AG08396 (cell line): ENCODE data around the gene C19orf44.
A peak's percentile ranks its signal among the peaks of the same experiment; 100 is the strongest.
"Not testable (repeated sequence)": the region's sequence is repeated elsewhere in the genome, so short reads cannot be mapped to it uniquely, and the experiment has no call there.

Source experiments
- DNase-seq: peaks from one replicate; pipeline ENCODE4 v3.0.0; 2012; ENCODE audit warnings: low spot score, mixed read lengths

The C19orf44 gene

GRCh38 chr19:16495982-16496612 lies at the start of gene C19orf44, which contains the start of gene CALR3:
TSS of gene C19orf44 (plus strand) at chr19:16496394. CDS start at chr19:16500793, 4,399 bp downstream.
TSS of gene CALR3 (minus strand) at chr19:16496167. CDS start at chr19:16496129, 38 bp downstream.
- DNase-seq = peak; percentile 96

DNA sequence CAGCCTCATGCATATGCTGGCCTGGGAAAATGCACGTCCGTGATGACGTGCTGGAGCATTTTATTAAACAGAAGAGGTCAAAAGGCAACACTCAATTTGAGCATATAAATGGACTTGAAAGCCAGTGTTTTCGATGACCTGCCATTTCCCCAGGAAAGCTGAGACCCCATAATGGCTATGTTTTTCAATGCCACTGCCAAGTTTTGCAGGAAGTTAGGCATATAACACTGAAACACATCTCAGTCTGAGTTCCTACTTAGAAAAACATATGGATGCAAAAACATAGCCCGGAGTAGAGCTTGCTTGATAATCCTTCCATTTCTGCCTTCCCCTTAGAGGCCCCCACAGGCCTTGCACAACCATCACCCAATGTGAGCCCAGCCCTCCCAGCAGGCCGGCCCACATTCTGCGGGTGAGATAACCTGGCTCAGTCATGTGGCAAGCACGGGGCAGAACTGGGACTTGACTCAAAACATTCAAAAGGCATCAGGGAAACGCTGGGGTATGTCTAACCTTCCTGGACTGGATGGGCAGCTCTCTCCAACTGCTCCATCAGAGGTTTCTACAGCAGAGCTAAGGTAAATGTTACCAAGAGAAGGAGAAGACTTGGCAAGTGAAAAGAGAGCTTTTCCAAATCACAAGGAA lies 49.3 kb upstream of the C19orf44 start:
- peak; percentile 87 for DNase-seq

DNA sequence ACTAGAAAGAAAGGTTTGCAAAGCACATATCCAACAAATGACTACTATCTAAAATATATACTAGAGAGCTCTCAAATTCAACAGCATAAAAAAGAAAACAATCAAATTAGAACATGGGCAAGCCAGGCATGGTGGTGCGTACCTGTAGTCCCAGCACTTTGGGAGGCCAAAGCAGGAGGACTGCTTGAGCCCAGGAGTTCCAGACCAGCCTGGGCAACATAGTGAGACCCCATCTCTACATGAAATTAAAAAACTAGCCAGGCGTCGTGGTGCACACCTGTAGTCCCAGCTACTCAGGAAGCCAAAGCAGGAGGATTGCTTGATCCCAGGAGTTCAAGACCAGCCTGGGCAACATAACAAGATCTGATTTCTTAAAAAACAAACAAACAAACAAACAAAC lies 47.3 kb upstream of the C19orf44 start:
- not testable (repeated sequence) for DNase-seq

- no peak for DNase-seq
These were observed 46.7 kb upstream of the C19orf44 start for GRCh38 chr19:16449330-16449961.

DNA sequence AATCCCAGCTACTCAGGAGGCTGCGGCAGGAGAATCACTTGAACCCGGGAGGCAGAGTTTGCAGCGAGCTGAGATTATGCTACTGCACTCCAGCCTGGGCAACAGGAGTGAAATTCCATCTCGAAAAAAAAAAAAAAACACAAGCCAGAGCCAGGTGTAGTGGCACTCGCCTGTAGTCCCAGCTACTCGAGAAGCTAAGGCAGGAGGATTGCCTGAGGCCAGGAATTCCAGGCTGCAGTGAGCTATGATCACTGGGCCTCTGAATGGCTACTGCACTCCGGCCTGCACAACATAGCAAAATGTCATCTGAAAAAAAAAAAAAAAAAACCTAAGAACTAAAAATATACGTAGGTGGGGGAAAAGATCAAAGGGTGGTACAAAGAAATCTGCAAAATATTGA lies 43.9 kb upstream of the C19orf44 start:
- DNase-seq = no peak

GRCh38 chr19:16454351-16454918 lies 41.8 kb upstream of the C19orf44 start:
- no peak for DNase-seq

DNA sequence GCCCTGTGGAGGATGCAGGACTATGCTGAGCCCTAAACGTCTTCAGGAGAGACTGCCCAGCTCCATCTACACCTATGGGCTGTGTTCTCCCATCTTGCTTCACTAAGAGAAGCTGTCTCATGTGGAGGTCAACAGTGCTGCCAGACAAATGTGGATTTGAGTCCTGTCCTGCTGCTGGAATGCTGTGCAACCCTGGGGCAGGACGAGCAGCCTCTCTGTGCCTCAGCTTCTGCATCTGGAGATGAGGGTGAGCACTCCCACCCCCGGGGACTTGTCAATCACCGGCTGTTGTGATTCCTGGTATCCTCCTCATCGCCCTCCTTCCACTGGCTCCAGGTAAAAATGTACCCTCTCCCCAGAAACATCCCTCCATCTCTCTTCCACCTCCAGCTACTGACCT lies 40.7 kb upstream of the C19orf44 start:
- no peak for DNase-seq

GRCh38 chr19:16456652-16457194 lies 39.5 kb upstream of the C19orf44 start:
- DNase-seq = no peak

DNA sequence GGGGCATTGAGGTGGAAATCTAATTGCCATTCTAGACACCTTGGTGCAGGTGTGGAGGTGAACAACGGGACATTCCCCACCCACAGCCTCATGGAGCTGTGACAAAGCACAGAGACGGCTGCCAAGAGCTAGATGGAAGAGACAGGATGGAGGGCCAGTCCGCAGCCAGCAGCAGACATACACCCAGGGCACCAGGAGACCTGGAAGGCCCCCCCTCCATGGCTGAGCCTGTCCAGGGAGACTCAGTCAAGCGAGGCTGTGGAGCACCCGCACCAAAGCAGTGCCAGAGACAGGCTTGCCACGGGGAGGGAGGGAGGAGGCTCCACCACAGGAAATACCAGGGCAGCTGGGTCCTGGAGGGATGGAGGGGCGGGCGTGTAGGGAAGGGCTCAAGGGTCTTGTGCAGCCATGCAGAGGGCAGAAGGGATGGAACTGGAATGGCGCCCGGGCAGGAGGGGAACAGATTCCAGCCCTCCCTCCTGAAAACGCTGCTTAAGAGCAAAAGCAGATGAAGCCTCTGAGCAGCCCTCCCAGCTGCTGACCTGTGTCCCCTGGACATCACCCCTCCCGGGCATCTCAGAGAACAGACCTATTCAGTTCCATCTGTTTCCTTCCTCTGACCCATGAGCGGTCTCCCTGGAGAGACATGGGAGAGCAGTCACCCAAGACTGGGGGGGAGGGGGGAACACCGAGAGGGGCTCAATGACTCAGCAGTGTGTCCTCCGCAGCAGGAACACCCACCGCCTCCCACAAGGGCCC lies 38.8 kb upstream of the C19orf44 start:
- peak; percentile 41 for DNase-seq

DNA sequence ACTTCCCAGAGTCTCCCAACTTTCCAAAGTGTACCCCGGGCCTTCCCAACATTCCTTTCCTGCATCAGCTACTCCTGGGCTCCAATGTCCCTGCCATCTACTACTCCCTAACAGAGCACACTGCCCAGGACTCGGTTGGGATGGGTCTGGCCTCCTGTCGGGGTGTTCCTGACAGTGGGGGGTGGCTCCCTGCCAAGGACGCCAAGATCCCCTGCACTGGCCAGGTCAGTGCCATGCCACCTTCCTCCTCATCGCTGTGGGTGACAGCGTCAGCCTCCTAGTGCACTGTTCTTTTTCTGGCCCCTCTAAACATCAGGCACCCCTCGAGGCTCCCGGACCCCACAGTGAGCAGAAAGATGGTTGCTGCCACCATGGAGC lies 38.3 kb upstream of the C19orf44 start:
- DNase-seq = no peak

DNA sequence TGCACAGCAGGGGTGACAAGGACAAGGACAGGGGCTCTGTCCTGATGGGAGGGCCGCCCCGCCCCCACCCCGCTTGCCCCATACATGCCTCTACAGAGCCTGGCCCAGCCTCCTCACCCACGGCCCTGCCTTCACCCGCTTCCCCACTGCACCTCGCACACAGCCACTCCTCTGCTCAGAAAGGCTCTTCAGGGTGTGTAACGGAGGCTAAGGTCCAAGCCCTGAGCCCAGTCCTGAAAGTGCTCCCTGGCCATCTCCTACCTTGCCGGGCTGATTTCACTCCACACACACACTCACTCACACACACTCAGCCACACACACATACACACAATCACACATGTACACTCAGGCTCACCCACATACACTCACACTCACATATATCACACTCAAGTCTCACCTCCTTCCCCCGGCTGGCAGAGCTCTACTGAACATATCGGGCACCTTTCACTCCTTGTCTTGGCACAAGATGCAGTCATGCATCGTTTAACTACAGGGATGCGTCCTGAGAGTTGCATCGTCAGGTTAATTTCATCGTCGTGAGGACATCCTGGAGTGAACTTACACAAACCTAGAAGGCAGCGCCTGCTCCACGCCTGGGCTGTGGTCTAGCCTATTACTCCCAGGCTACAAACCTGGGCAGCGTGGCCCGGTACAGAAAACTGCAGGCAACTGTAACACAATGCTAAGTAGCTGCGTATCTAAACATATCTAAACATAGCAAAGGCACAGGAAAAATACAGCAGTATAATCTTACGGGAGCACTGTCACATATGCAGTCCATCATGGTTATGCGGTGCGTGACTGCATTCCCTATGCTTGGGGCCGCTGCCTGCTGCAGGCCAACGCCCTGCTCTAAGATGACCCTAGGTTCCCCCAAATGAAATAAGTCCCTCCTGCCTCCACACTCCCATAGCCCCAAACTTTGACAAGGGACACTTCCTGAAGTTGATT lies 37.5 kb upstream of the C19orf44 start:
- DNase-seq = no peak

DNA sequence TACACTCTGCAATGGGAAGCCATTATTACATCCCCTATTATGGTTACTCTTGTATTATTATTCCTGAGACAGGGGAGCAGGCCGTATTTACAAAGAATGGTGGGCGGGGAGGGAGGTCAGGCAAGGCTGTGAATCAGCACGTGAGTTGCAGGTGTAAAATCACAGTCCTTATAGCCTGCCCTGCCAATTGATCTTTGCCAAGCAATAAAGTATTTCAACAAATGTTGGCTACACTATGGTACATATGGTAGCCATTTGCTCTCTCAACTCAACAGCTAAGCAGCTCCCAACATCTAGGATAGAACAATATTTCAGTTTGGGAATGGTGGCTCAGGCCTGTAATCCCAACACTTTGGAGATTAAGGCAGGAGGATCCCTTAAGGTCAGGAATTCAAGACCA lies 36.5 kb upstream of the C19orf44 start:
- no peak for DNase-seq

GRCh38 chr19:16460454-16460853 lies 35.7 kb upstream of the C19orf44 start:
- no peak for DNase-seq

DNA sequence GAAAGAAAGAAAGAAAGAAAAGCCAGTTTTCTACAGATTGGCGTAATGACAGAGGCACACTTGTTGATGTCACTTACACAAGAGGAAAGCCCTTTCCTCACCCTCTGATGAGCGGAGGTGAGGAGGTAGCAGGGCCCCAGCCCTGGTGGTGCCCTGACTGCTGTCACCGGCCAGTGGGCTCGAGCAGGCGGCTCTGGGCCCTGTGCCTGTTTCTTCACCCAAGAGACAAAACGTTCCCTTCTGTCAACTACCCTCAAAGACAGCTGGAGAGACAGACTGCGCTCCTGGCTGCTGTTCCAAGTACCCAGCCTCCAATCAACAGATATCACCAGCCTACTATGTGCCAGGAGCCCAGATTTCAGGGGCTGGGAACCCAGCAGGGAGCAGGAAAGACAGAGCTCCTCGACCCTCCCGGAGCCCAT lies 34.6 kb upstream of the C19orf44 start:
- no peak for DNase-seq

DNA sequence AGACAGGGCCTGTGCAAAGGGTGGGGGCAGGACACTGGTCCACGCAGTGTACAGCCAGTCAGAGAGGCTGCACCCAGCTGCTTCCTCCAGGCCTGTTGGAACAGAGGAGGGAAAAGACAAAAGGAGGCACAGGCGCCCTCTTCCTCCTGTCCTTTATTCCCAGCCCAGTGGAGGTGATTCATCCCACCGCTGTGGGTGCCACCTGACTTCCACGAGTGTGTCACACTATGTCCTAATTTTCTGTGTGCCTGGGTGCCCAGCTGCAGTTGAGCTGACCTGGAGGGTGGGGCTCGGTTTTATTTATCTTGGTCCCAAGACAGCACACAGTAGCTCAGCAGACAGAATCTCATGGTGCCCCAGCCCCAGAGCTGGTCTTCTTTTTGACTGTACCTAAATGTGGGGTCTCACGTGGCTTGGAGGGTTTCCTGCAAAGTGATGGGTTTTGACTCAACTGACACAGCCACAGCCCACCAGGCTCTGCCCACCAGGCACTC lies 33.4 kb upstream of the C19orf44 start:
- no peak for DNase-seq

GRCh38 chr19:16463341-16463990 lies 32.7 kb upstream of the C19orf44 start:
- DNase-seq = no peak

DNA sequence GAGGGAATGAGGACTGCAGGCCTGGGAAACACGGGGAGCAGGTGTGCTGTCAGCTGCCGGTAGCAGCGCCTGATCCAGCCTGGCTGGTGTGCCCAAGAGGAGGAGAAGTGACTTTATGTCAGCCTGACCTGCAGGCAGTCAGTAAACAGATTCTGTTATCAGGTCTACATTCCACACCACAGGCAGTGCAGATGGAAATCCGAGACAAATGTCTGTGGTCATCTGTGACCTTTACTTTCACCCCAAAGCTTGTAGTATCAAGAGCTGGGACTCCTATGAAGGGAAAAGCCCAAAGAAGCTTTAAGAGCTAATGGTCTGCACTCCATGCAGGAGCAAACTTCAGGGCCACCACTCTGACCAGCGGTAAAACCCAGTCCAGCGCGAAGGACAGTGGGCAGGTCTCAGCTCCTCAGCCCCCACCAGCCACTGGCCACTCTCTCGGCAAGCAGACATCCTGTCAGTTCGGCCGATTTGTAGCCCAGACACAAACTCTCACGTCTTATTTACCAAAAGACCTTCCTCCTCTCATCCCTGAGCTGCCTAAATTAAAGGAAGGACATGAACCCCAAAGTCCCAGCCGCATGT lies 32.1 kb upstream of the C19orf44 start:
- DNase-seq = peak; percentile 46

GRCh38 chr19:16465239-16465638 lies 31.0 kb upstream of the C19orf44 start:
- DNase-seq = no peak

DNA sequence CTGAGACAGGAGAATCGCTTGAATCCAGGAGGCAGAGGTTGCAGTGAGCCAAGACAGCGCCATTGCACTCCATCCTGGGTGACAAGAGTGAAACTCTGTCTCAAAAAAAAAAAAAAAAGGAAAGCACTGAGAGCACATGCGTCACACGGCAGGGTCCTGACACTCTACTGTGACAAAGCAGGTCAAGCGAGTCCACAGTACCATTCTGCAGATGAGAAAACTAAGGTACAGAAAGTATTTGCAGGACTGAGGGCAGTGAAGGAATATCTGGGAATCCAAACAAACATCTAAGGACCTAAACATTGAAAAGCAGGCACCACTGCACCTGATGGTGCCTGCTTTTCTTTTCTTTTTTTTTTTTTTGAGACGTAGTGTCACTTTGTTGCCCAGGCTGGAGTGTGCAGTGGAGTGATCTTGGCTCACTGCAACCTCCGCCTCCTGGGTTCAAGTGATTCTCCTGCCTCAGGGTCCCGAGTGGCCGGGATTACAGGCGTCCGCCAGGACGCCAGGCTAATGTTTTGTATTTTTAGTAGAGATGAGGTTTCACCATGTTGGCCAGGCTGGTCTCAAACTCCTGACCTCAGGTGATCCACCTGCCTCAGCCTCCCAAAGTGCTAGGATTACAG lies 29.3 kb upstream of the C19orf44 start:
- DNase-seq = not testable (repeated sequence)
